ENCODE data around the gene ZNF664. TPM values are rescaled to one million over a fixed set of nuclear protein-coding genes. Genes with fewer than 3 reads are reported as not detected.

Gene ZNF664
- total and polyA plus RNA-seq, 2 of the 8 experiments (the other 6 are each of a cell fraction or from before 2014, with no cell fraction given), result 22.8 to 51.4 TPM

DNA sequence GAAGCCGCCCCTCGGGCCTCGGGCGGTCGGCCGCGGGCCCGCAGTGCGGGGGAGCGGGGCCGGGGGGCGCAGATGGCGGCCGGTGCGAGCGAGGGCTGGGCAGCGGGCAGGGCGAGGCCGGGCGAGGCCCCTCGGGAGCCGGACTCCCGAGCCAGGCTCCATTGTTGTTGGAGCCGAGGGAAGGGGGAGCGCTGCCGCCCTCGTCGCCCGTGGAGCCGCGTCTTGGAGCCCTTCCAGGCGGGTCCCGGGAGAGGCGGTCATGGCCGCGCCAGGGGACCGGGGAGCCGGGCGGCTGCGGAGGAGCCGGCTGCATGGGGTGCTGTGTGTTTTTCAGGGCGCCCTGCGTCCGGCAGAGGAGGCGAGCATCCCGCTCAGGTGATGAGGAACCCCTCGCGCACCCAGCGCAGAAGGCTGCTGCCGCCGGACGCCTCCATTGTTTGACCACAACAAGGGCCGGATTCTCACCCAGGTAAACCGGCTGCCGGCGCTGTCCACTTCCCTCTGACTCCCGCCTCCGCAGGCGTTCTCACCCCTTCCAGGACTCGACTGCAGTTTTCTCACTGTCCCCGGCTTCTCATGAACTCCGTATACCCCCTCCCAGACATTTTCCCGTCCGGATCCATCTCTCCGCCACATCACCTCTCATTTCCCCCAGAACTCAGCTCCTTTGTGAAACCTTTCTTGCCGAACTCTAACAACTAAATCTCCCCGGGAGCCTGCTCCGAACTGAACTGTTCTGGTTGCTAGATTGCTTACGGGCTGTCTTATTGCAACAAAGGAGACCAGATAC is 732 bp downstream of the ZNF664 start (continued):
- TF ChIP-seq, protein P1, sequence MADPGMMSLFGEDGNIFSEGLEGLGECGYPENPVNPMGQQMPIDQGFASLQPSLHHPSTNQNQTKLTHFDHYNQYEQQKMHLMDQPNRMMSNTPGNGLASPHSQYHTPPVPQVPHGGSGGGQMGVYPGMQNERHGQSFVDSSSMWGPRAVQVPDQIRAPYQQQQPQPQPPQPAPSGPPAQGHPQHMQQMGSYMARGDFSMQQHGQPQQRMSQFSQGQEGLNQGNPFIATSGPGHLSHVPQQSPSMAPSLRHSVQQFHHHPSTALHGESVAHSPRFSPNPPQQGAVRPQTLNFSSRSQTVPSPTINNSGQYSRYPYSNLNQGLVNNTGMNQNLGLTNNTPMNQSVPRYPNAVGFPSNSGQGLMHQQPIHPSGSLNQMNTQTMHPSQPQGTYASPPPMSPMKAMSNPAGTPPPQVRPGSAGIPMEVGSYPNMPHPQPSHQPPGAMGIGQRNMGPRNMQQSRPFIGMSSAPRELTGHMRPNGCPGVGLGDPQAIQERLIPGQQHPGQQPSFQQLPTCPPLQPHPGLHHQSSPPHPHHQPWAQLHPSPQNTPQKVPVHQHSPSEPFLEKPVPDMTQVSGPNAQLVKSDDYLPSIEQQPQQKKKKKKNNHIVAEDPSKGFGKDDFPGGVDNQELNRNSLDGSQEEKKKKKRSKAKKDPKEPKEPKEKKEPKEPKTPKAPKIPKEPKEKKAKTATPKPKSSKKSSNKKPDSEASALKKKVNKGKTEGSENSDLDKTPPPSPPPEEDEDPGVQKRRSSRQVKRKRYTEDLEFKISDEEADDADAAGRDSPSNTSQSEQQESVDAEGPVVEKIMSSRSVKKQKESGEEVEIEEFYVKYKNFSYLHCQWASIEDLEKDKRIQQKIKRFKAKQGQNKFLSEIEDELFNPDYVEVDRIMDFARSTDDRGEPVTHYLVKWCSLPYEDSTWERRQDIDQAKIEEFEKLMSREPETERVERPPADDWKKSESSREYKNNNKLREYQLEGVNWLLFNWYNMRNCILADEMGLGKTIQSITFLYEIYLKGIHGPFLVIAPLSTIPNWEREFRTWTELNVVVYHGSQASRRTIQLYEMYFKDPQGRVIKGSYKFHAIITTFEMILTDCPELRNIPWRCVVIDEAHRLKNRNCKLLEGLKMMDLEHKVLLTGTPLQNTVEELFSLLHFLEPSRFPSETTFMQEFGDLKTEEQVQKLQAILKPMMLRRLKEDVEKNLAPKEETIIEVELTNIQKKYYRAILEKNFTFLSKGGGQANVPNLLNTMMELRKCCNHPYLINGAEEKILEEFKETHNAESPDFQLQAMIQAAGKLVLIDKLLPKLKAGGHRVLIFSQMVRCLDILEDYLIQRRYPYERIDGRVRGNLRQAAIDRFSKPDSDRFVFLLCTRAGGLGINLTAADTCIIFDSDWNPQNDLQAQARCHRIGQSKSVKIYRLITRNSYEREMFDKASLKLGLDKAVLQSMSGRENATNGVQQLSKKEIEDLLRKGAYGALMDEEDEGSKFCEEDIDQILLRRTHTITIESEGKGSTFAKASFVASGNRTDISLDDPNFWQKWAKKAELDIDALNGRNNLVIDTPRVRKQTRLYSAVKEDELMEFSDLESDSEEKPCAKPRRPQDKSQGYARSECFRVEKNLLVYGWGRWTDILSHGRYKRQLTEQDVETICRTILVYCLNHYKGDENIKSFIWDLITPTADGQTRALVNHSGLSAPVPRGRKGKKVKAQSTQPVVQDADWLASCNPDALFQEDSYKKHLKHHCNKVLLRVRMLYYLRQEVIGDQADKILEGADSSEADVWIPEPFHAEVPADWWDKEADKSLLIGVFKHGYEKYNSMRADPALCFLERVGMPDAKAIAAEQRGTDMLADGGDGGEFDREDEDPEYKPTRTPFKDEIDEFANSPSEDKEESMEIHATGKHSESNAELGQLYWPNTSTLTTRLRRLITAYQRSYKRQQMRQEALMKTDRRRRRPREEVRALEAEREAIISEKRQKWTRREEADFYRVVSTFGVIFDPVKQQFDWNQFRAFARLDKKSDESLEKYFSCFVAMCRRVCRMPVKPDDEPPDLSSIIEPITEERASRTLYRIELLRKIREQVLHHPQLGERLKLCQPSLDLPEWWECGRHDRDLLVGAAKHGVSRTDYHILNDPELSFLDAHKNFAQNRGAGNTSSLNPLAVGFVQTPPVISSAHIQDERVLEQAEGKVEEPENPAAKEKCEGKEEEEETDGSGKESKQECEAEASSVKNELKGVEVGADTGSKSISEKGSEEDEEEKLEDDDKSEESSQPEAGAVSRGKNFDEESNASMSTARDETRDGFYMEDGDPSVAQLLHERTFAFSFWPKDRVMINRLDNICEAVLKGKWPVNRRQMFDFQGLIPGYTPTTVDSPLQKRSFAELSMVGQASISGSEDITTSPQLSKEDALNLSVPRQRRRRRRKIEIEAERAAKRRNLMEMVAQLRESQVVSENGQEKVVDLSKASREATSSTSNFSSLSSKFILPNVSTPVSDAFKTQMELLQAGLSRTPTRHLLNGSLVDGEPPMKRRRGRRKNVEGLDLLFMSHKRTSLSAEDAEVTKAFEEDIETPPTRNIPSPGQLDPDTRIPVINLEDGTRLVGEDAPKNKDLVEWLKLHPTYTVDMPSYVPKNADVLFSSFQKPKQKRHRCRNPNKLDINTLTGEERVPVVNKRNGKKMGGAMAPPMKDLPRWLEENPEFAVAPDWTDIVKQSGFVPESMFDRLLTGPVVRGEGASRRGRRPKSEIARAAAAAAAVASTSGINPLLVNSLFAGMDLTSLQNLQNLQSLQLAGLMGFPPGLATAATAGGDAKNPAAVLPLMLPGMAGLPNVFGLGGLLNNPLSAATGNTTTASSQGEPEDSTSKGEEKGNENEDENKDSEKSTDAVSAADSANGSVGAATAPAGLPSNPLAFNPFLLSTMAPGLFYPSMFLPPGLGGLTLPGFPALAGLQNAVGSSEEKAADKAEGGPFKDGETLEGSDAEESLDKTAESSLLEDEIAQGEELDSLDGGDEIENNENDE (IDR thresholded peaks at IDR 0.05; ENCODE audit: insufficient replicate concordance, low read length), result no peak
- peak; percentile 54 for TF ChIP-seq TAF1 (IDR thresholded peaks at IDR 0.05; ENCODE audit: low read depth, low read length)
- no peak for TF ChIP-seq JUND (IDR thresholded peaks at IDR 0.05; ENCODE audit: low read length)
- TF ChIP-seq RBBP5 (IDR thresholded peaks at IDR 0.05; ENCODE audit: borderline replicate concordance, low read depth, low read length), result 0 out of 2 replicates have a peak, but pooled peaks have one; percentile 52
- TF ChIP-seq POLR2A (IDR thresholded peaks at IDR 0.05; ENCODE audit: control extremely low read depth in 1 of 2, low read depth in 2 of 2, low read length in 2 of 2), result 0 out of 3 replicates have a peak, but pooled peaks of 1 of the 2 experiments have one; percentile 55
- no peak for TF ChIP-seq CBX5 (IDR thresholded peaks at IDR 0.05; ENCODE audit: low read depth, low read length)
- TF ChIP-seq SAP30 (IDR thresholded peaks at IDR 0.05; ENCODE audit: insufficient read depth, insufficient replicate concordance, low read length), result peak; percentile 54
- TF ChIP-seq, protein P2, sequence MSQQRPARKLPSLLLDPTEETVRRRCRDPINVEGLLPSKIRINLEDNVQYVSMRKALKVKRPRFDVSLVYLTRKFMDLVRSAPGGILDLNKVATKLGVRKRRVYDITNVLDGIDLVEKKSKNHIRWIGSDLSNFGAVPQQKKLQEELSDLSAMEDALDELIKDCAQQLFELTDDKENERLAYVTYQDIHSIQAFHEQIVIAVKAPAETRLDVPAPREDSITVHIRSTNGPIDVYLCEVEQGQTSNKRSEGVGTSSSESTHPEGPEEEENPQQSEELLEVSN (IDR thresholded peaks at IDR 0.05), result no peak
- peak; percentile 89 for TF ChIP-seq KDM4A (IDR thresholded peaks at IDR 0.05; ENCODE audit: low read depth, low read length, severe bottlenecking)
